NCI-H1092 (cell line): Measurements from ENCODE around the gene KIF1A.

ENCODE experiments used
- DNase-seq: peaks from one replicate; lab custom pipeline; 2025; lab: John Stamatoyannopoulos, UW

Gene KIF1A

DNA sequence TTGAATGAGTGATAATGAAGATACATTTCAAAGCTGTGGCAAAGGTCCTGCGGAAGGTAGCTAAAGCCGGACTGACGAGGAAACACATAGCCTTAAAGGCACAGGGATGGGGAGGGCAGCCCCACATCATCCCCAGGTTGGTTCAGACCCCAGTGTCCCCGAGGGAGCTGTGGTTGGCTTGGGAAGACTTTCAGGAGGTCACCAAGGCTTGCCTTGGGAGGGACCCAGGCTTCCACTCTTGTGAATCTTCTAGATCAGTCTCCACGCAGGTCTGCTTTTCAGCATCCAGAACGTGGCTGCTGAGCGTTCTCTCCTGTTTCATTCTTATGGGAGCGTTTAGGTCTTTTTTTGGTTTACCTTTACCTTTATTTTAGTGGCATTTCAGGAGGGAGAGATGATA is 16.8 kb downstream of the KIF1A start:
- DNase-seq = no peak

DNA sequence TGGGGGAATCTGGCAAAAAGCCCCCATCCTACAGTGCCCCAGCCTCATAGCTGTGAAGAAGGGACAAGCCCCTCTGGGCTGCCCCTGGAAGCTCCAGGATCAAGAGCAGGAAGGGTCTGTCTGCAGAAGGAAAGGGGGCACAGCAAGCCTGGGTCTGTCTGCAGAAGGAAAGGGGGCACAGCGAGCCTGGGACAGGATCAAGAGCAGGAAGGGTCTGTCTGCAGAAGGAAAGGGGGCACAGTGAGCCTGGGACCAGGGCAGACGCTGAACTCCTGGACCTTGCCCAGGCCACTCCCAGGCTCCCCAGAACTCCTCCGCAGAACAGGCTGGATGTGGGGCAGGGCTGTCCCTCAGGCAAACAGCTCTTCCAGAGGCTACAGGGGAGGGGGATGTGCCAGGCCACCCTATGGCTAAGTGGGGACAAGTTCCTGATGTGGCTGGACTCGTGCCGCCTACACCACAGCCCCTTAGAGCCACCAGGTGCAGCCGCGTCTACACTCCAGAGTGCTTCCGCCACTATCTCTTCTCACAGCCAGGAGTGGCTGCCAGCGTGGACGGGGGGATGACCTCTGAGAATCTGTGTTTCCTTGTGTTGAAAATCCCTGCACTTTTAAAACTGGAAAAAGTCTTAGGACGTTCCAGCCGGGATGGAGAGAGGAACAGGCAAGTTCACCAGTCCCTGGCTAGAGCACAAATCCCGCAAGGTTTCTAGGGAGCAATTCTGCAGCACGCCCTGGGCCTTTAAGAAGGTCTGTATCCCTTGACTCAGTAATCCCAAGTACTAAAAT is 20.8 kb downstream of the KIF1A start:
- no peak for DNase-seq

DNA sequence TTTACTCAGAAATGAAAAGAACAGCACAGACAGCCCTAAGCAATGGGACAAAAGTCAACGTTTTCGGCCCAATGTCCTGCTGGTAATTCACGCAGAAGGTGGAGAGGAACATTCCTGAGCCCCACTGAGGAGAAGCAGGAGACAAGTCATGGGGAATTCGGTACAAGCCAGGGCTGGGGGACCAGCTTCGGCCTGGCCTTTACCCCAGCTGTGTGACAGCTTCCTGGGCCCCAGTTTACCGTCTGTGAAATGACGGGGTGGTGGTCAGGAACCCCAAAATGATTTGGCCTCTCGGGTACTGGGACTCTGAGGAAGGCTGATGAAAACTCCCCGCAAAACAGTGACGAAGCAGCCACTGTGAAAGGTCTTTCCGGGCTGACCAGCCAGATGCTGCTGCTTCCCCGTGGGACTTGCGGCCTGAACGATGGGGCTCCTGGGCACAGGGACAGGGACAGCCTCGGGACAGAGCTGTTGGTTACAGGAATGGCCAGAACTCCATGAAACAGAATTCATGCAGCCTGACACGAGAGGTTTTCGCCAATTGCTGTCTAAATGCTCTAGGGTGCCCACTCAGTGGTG is 21.6 kb downstream of the KIF1A start:
- no peak for DNase-seq

DNA sequence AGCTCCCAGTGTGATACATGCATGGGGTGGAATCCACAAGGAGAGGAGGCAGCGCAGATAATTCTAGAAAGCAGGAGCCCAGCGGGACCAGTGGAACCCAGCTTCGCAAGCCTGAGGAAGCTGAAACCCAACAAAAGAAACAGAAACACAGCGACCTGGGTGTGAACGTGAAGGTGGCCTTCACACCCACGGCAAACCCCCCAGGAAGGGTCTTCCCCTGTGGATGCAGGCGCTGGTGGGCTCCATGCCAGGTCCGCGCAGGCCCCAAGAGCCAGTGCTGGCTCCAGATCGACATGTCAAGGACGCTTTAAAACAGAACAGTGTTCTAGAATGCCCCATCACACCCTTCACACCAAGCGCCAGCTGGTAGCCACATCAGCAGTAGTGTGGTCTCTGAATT is 22.1 kb downstream of the KIF1A start:
- DNase-seq = no peak

DNA sequence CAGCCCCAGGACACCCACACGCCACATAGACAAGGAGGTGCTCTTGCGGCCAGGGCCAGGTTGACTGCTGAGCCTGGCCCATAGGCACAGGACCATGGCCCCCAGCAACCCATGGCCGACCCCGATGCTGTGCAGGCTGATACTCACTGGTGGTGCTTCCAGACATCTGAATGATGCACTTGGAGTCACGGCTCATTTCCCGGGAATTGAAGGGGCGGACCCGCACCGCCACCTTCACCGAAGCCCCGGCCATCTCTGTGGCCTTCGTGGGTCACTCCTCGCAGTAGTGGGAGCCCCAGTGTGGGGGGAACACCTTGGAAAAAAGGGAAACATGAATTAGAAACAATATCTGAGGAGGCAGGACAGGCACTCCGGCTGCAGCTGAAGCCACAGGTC is 22.5 kb downstream of the KIF1A start:
- no peak for DNase-seq

DNA sequence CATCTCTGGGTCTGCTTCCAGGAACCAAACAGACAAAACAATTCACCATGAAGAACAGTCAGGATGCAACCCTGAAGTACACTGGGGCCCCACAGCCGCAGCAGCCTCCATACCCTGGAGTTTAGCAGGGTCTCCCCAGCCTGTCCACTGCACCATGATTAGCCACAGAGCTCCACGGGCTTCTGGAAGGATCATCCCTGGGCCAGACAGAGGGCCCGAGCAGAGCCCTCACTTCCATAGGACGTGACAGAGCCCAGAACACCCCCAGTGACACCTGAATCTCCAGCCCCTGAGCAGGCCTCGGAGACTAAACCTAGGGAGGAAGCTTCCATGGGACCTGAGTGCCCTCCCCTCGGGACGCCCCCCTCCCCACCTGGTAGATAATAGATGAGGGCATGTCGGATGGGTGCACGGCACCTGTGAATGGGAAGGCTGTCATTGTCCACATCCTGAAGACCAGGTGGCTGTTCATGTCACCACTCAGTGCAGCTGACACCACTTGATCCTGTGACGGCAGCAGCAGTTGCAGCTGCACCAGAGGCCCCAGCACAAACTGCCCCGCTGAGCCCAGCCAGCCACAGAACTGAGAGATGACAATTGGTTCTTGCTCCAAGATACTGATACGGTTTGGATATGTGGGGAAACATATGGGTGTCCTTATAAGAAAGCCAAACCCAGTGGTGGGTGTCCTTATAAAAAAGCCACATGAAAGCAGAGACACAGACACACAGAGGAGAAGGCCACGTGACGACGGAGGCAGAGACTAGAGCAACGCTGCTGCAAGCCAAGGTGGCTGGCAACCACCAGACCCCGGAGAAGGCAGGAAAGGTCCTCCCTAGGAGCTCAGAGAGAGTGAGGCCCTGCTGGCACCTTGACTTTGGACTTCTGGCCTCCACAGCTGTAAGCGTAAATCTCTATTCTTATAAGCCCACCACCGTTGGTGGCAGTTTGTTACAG is 23.2 kb downstream of the KIF1A start:
- DNase-seq = no peak

DNA sequence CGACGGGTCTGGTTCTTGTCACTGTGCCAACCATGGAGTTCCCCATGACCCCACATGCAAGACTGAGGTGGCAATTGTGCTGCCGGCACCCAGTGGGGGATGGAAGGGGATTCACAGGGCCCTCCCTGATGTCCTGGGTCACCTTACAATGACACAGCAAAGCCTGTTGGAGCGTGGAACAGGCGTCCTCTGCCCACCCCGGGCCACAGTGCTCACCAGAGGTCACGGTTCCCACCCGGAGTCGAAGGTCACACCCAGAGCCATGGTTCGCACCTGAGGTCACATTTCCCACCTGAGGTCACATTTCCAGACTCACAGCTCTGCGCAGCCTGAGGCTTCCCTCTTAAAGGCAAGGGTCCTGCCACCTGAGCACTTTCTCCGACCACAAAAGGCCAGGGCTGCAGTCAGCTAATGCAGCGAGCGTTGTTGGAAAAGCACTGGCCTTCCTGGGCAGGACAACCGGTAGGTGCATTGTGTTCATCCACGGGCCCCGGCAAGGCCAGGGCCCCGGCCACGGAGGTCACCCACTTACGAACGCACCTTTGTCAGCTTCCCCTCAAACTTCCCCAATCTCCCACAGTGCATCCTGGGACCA is 24.0 kb downstream of the KIF1A start:
- DNase-seq = no peak

DNA sequence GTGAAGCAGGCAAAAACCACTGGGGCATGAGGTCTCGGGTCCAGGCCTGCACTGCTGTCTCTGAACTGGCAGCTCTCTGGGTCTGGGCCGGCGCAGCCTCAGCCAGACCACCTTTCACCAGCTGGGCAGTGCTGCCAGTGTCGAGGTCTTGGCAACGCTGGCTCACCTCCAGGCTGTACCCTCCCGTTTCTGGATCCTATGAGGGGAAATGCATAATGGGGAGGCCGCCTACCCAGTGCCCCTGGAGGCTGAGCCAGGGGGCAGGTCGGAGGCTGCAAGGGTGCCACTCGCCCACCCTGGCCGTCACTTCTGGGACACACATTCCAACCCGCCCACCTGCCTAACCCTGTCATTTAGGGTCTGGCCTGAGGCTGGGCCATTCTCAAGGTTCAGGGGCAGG is 24.6 kb downstream of the KIF1A start:
- no peak for DNase-seq

DNA sequence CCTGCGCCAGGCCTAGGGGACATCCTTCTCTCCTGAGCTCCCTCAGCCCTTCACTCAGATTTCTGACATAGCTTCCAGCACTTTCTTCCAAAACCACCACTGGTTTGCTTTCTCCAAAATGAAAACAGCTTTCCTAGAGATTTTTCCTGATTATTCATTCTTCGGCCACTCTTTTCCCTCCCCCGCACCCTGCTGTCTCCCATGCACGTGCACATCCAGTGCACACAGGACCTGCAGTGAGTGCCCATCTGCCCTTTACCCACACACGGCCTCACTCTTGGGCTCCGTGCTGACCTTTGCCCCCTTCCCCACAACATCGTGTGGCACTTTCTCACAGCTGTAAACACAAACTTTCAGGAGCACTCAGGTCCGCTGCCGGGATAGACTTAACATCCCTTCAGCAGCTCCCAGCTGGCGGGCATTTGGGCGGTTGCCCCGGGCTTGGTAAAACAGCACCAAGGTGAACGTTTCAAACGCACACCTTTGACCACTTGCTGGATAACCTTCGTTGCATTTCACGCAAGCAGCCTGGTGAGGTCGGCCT is 25.8 kb downstream of the KIF1A start:
- DNase-seq = no peak

DNA sequence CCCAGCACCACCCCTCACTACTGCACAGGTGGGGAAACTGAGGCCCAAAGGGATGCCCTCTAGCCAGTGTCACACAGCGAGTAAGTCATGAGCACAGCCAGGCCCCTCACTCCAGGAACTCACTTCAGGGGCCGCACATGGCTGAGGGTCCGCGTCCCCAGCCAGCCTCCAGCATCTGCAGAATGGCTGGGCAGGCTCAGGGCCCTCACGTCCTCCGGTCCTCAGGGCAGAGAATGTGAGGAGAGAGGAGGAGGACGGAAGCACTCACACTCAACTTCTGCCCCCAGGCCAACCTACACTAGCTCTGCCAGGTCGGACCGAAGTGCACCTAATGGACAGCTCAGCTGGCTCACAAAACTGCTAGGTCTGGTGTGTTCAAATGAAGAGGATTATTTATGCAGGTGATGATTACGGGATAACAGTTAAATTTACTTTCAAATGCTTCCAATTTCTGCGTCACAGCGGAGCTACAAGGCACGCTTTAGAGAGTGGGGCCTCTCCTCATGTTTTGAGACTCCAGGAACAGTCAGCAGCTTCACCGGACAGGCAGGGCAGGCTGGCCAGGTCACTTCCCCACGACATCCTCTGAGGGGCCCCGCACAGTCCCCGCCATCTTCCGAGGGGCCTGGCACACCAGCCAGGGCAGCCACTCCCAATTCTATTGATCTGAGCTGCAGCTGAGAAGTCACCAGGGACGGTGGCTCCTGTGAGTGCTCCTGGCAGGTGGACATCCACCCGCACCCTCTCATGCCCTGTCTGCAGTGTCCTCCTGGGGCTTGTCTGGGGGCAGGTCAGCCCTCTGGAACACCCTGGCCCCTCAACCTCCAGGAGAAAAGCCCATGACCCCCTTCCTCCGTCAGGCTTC is 26.5 kb downstream of the KIF1A start:
- no peak for DNase-seq

DNA sequence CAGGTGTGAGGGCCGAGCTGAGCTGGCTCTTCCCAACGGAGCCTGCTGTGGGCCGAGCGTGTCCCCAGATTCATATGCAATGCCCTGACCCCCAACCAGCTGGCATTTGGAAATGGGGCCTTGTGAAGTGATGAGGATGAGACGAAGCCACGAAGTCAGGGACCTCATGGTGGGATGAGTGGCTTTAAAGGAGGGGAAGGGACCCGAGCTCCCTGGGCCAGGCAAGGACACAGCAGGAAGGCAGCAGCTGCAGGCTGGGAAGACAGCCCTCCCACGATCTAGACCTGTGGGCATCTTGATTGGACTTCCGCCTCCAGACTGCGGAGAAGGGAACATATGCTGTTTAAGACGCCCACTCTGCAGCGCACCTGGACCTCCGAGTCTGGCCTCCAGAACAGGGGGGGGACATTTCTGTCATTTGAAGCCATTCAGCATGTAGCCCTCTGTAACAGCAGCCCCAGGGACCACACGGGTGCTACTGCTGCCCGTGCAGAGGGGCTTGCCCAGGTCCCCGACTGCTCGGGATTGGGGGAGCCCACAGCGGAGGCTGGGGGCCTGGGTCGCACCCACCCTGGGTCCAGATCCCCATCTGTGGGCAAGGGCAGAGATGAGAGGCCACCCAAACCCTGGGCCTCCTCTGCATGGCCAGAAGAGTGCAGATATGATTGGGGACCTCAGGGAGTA is 27.2 kb downstream of the KIF1A start:
- no peak for DNase-seq

DNA sequence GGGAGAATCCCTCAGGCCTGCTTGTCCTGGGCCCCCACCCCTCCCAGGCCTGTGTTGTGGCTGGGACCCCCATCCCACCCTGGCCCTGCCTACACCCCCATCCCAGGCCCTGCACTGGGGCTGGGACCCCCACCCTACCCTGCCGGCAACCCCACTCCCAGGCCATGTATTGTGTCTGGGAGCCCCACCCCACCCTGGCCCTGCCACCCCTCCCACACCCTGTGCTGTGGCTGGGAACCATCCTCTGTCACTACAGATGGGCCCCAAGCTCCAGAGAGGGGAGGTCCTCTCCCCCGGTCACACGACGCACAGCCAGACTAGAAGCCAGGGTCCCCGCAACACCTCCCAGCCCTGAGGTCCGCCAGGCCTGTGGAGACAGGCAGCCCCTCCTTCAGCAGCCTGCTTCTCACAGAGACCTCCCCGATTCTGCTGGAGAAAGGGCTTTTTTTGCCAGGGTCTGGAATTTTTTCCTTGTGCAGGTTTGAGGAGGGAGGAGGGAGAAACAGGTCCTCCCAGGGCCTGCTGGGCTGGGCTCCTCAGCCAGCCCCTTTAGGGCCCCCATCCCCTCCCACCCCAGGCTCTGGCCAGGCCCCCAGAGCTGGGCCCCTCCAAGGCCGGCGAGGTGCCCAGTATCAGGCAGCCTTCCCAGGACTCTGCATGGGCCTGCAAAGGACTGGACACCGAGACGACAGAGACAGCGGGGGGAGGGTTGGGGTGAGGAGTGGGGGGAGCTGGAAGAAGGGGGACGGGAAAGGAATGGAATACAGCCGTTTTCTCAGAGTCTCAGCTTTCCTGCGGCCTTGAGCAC is 28.0 kb downstream of the KIF1A start:
- no peak for DNase-seq

DNA sequence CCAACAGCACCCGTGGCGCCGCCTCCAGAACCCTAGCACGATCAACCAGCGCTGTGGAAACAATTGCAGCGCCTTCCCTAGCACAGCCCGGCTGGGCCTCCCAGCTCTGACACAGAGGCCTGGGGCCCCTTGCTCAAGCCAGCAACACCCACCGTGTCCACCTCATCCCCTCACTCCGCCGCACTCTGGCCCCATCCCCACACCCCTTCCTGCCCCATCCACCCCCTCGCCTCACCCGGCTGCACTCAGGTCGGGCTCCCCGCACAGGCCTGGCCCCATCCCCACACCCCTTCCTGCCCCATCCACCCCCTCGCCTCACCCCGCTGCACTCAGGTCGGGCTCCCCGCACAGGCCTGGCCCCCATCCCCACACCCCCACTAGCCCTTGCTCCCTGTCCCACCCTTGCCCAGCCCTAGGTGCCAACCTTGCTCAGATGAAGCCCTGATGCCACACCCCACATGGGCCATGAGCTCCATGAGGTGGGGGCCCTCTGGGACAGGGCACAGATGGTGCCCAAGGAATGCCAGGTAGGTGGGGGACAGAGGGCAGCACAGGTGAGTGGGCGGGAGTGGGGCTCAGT is 28.7 kb downstream of the KIF1A start:
- no peak for DNase-seq

DNA sequence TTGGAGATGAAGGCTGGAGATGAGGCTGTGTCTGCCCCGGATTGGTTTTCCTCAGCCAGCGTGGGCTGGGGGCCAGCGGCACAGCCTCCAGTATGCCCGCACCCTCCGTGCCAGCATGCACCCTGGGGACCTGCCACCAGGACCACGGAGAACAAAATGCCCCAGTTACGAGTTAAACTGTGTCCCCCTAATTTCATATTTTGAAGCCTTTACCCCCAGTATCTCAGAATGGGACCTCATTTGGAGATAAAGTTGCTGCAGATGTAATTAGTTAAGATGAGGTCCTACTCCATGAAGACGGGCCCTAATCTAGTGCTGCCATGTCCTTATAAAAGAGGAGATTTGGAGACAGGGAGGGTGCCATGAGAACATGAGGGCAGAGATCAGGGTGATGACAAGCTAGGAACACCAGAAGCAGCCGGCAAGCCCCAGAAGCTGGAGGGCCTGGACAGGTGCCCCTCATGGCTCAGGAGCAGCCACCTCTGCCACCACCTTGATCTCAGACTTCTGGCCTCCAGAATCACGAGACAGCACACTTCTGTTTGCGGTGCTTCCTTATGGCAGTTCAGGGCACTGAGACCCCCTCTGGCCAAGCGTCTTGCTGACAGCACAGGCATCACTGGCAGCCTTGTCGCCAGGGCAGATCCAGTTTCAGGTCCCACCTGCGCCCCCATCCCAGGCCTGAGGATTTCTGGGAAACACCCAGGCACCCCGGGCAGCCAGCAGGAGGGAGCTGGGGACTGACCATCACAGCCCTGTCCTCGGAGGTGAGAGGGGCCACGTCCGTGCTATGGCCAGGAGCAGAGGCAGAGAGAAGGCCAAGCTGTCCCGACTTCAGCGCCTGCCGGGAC is 29.4 kb downstream of the KIF1A start:
- no peak for DNase-seq

DNA sequence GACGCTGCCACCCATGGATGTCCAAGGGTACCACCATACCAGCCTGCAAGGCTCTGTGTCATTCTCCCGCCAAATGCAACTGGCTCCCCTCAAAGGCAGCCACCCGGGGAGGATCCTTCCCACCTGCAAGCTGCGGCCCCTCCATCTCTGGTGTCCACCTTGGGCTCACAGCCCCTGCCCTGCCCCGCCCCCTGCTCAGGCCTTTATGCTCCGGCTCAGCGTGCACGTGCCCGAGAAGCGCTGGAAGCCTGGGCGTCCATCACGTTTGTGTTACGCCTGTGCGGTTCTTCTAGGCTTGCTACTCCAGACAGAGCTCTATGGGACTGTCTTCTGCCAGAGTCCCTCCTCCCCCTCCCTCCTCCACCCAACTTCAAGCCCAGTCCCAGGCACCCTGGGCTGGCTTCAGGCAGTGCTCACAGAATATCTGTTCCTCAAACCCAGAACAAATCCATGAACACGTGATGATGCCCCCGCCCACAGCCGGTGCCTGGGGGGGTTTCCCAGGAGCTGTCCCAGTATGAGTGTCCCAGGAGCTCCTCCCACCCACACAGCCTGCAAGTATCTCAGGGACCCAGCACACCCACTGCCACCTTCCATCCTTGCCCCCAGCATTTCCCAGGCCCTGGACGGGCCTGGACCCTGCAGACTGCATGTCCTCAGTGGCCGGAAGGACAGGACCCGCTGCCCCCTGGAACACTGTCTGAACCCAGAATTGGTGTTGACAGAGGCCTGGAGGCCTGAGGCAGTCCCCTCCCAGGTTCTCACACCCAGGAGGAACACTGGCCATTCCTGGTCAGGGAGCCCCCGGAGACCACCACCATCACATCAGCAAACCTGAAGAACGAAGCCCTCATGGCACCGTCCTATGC is 30.3 kb downstream of the KIF1A start:
- DNase-seq = no peak

DNA sequence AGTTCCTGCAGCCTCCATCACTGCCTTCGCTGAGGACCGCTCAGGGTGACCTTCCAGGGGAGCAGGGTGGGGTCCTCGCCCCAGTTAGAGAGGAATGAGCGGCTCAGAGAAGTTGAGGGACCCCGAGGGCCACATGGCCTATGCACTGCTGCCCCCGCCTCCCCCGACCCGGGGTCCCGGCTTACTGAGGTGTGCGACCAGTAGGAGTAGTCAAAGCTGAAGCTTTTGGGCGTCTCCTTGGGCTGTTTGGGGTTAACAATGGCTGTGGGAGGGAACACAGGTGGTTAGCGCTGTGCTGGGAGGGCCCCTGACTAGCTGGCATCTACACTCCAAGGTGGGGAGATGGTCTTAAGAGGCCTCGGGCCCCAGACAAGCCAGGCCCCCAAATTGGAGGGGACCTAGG is 31.0 kb downstream of the KIF1A start:
- no peak for DNase-seq

DNA sequence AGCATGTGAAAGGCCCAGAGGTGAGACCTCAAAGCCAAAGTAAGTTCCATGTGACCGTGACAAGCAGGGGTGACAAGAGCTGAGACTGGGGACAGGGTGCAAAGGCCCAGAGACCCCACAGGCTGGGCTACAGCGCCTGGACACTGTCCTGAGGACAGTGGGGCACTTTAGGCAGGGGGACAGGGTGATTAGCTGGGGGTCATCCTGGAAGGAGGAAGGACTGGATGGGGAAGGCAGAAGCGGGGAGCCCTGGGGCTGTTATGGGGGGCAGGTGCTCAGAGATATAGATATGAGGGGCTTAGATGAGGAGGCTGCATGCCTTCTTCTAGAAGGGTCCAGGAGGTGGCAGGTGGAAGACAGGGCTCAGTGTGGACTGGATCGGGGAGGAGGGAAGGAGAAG is 31.5 kb downstream of the KIF1A start:
- no peak for DNase-seq
